K562 (cell line): ENCODE data around the gene PPP1R14D. TPM values are rescaled to one million over a fixed set of nuclear protein-coding genes. Genes with fewer than 3 reads are reported as not detected.

Experiments
- CTCFL ChIP-seq: IDR thresholded peaks from 2 replicates; pipeline ENCODE4 v1.6.1; 2011; ENCODE audit warnings: borderline replicate concordance, low read depth, mild to moderate bottlenecking, moderate library complexity, low read length; ENCODE audit not compliant: insufficient read depth, poor library complexity, severe bottlenecking
- DMBX1 ChIP-seq: fragments of 250-450 bp; sonication (Bioruptor Pico); IDR thresholded peaks from 2 replicates; pipeline ENCODE4 v1.8.0; 2022; ENCODE audit warnings: inconsistent platforms, mild to moderate bottlenecking, moderate library complexity, borderline replicate concordance
- FOXK1 ChIP-seq: sonication (generic); formaldehyde crosslinking; IDR thresholded peaks from 2 replicates; pipeline ENCODE4 v1.8.0; 2022; ENCODE audit warnings: missing genetic modification reagents, mild to moderate bottlenecking, borderline replicate concordance
- FOXP4 ChIP-seq: sonication (generic); formaldehyde crosslinking; IDR thresholded peaks from 2 replicates; pipeline ENCODE4 v1.8.0; 2022; ENCODE audit warnings: mild to moderate bottlenecking, missing genetic modification reagents, borderline replicate concordance
- HDAC2 ChIP-seq: fragments of 450-650 bp; IDR thresholded peaks from 2 replicates; pipeline ENCODE4 v1.6.1; 2016; ENCODE audit warnings: mild to moderate bottlenecking
- HIVEP1 ChIP-seq: fragments of 250-450 bp; sonication (Bioruptor Pico); IDR thresholded peaks from 2 replicates; pipeline ENCODE4 v1.4.0; 2020; ENCODE audit warnings: mild to moderate bottlenecking
- HLTF ChIP-seq: fragments of 450-650 bp; IDR thresholded peaks from 2 replicates; pipeline ENCODE4 v1.6.1; 2016
- KLF6 ChIP-seq: fragments of 250-450 bp; sonication (Bioruptor Pico); IDR thresholded peaks from 2 replicates; pipeline ENCODE4 v1.4.0; 2020; ENCODE audit warnings: mild to moderate bottlenecking, moderate library complexity, borderline replicate concordance
- MYC ChIP-seq, 2 experiments: fragments of 250-450 bp in 1 of 2; sonication (Bioruptor Pico) in 1 of 2; IDR thresholded peaks; 2 replicates each; pipeline versions ENCODE4 v1.5.1 to v1.6.1; 2012 to 2021; ENCODE audit warnings: low read depth in 2 of 2, borderline replicate concordance in 1 of 2, improper control_type of control experiment in 1 of 2, low read length in 1 of 2, mild to moderate bottlenecking in 1 of 2, moderate library complexity in 1 of 2
- NCOR1 ChIP-seq: fragments of 450-650 bp; IDR thresholded peaks from 2 replicates; pipeline ENCODE4 v1.6.1; 2016; ENCODE audit warnings: mild to moderate bottlenecking, moderate library complexity
- NONO ChIP-seq, 2 experiments: fragments of 200-400 bp in 1 of 2; fragments of 450-650 bp in 1 of 2; formaldehyde crosslinking in 1 of 2; IDR thresholded peaks; 2 replicates each; pipeline ENCODE4 v1.6.1; 2017; ENCODE audit warnings: low read depth in 2 of 2, mild to moderate bottlenecking in 2 of 2, moderate library complexity in 2 of 2, low read length in 1 of 2
- PHB ChIP-seq: fragments of 250-450 bp; sonication (Bioruptor Pico); IDR thresholded peaks from 2 replicates; pipeline ENCODE4 v1.5.0; 2021
- POLR2AphosphoS5 ChIP-seq: IDR thresholded peaks from 2 replicates; pipeline ENCODE4 v1.6.1; 2011; ENCODE audit warnings: mild to moderate bottlenecking, low read depth, low read length, moderate library complexity; ENCODE audit not compliant: control insufficient read depth, insufficient read depth
- PTRF ChIP-seq: fragments of 450-650 bp; IDR thresholded peaks from 2 replicates; pipeline ENCODE4 v1.6.1; 2016; ENCODE audit warnings: mild to moderate bottlenecking, missing genetic modification characterization, missing compliant biosample characterization
- RFX5 ChIP-seq: IDR thresholded peaks from 2 replicates; pipeline ENCODE4 v1.6.1; 2011; ENCODE audit warnings: low read depth, mild to moderate bottlenecking, improper control_type of control experiment, low read length
- SMARCB1 ChIP-seq: IDR thresholded peaks from 2 replicates; pipeline ENCODE4 v1.6.1; 2011; ENCODE audit warnings: improper control_type of control experiment, low read depth; ENCODE audit not compliant: insufficient read length
- SMARCC2 ChIP-seq: fragments of 450-650 bp; IDR thresholded peaks from 2 replicates; pipeline ENCODE4 v1.6.1; 2017; ENCODE audit warnings: antibody characterized with exemption, moderate library complexity, mild to moderate bottlenecking, low read depth
- TEAD1 ChIP-seq, 2 experiments: fragments of 450-650 bp in 1 of 2; sonication (generic) in 1 of 2; formaldehyde crosslinking; IDR thresholded peaks; 2 replicates each; pipeline versions ENCODE4 v1.4.0 to v1.8.0; 2020 to 2022; ENCODE audit warnings: mild to moderate bottlenecking in 2 of 2, missing genetic modification reagents in 1 of 2
- TEAD4 ChIP-seq, 2 experiments: sonication (generic) in 1 of 2; formaldehyde crosslinking in 1 of 2; IDR thresholded peaks; 2 replicates each; pipeline versions ENCODE4 v1.6.1 to v1.8.0; 2012 to 2022; ENCODE audit warnings: borderline replicate concordance in 1 of 2, inconsistent platforms in 1 of 2, low read length in 1 of 2, mild to moderate bottlenecking in 1 of 2, missing genetic modification reagents in 1 of 2
- TFAM ChIP-seq: fragments of 250-450 bp; sonication (Bioruptor Pico); conservative IDR thresholded peaks from 2 replicates; pipeline ENCODE4 v1.5.0; 2021; ENCODE audit warnings: mild to moderate bottlenecking, moderate library complexity
- ZNF124 ChIP-seq: sonication (generic); formaldehyde crosslinking; IDR thresholded peaks from 2 replicates; pipeline ENCODE4 v1.8.1; 2022; ENCODE audit warnings: missing genetic modification reagents
- ZNF174 ChIP-seq: fragments of 250-450 bp; sonication (Bioruptor Pico); IDR thresholded peaks from 2 replicates; pipeline ENCODE4 v1.4.0; 2020; ENCODE audit warnings: mild to moderate bottlenecking
- polyA plus RNA-seq, 8 experiments: library from polyadenylated mRNA; depleted of rRNA in 4 of 8; stranded (reverse) in 5 of 8; unstranded in 3 of 8; fragments of >200 nt; fragmentation: Nextera tagmentation in 2 of 8; fragmentation: Illumina TruSeq in 1 of 8; extraction: Ambion mirVana in 2 of 8; extraction: Trizol in 1 of 8; gene quantifications; 2 replicates each; pipeline versions ENCODE4 v1.2.1 to v1.2.3, GENCODE V29; 2011 to 2014; ENCODE audit warnings: inconsistent platforms in 1 of 8, missing spikeins in 1 of 8
- total RNA-seq, 7 experiments: library from RNA; depleted of rRNA in 6 of 7; stranded (reverse); fragments of >200 nt in 6 of 7; fragmentation: Illumina TruSeq in 2 of 7; extraction: Trizol in 2 of 7; gene quantifications; 2 replicates each; pipeline versions ENCODE4 v1.2.1 to v1.2.3, GENCODE V29; 2011 to 2021; ENCODE audit warnings: low replicate concordance in 1 of 7
- TF ChIP-seq, protein P1 (sequence below): fragments of 450-650 bp; formaldehyde crosslinking; IDR thresholded peaks from 2 replicates; pipeline ENCODE4 v1.4.0; 2022; ENCODE audit warnings: mild to moderate bottlenecking, moderate library complexity

Gene PPP1R14D
- total and polyA plus RNA-seq, 9 of the 15 experiments (the other 6 are each of a cell fraction or from before 2014, with no cell fraction given) = 0.11 to 0.18 TPM; not detected in 7

GRCh38 chr15:40857601-40858341, 29.3 kb upstream of the PPP1R14D start (continued):
- no peak for TF ChIP-seq FOXP4 (CRISPR knock-in tag)
- no peak for TF ChIP-seq NCOR1
- no peak for TF ChIP-seq HDAC2
- TF ChIP-seq PHB (CRISPR knock-in tag) = no peak
- TF ChIP-seq HIVEP1 = no peak
- 0 out of 4 replicates have a peak, but pooled peaks of 1 of the 2 experiments have one; percentile 20 for TF ChIP-seq TEAD1 (CRISPR knock-in tag; IDR thresholded peaks at IDR 0.05)
- TF ChIP-seq POLR2AphosphoS5 = no peak
- TF ChIP-seq SMARCB1 = no peak
- no peak for TF ChIP-seq ZNF174
- TF ChIP-seq KLF6 (CRISPR knock-in tag) = no peak
- TF ChIP-seq ZNF124 (CRISPR knock-in tag) = no peak
- TF ChIP-seq CTCFL = no peak
- TF ChIP-seq SMARCC2 = no peak
- TF ChIP-seq TEAD4 (IDR thresholded peaks at IDR 0.05; ENCODE audit: low read length) = no peak
- no peak for TF ChIP-seq TEAD4 (CRISPR knock-in tag; IDR thresholded peaks at IDR 0.05; ENCODE audit: borderline replicate concordance)
- no peak for TF ChIP-seq FOXK1
- 0 out of 2 replicates have a peak, but pooled peaks have one; percentile 37 for TF ChIP-seq DMBX1 (CRISPR knock-in tag)
- TF ChIP-seq RFX5 = no peak
- TF ChIP-seq TFAM = no peak
- no peak for TF ChIP-seq HLTF
- TF ChIP-seq NONO (IDR thresholded peaks at IDR 0.05; ENCODE audit: low read depth in 2 of 2, low read length in 1 of 2) = no peak
- TF ChIP-seq PTRF (tag) = no peak
- TF ChIP-seq MYC (IDR thresholded peaks at IDR 0.05; ENCODE audit: low read depth, low read length) = peak; percentile 69
- TF ChIP-seq MYC (CRISPR knock-in tag; IDR thresholded peaks at IDR 0.05; ENCODE audit: borderline replicate concordance, low read depth) = no peak
- TF ChIP-seq, protein P1, sequence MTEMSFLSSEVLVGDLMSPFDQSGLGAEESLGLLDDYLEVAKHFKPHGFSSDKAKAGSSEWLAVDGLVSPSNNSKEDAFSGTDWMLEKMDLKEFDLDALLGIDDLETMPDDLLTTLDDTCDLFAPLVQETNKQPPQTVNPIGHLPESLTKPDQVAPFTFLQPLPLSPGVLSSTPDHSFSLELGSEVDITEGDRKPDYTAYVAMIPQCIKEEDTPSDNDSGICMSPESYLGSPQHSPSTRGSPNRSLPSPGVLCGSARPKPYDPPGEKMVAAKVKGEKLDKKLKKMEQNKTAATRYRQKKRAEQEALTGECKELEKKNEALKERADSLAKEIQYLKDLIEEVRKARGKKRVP (CRISPR knock-in tag) = no peak
